ENCODE data around the gene HCFC1R1. TPM values are rescaled to one million over a fixed set of nuclear protein-coding genes. Genes with fewer than 3 reads are reported as not detected.
"Not testable (repeated sequence)": the region's sequence is repeated elsewhere in the genome, so short reads cannot be mapped to it uniquely, and the experiment has no call there.

The HCFC1R1 gene
- total RNA-seq, 1 experiment from 2014 or later: 20.4 TPM

DNA sequence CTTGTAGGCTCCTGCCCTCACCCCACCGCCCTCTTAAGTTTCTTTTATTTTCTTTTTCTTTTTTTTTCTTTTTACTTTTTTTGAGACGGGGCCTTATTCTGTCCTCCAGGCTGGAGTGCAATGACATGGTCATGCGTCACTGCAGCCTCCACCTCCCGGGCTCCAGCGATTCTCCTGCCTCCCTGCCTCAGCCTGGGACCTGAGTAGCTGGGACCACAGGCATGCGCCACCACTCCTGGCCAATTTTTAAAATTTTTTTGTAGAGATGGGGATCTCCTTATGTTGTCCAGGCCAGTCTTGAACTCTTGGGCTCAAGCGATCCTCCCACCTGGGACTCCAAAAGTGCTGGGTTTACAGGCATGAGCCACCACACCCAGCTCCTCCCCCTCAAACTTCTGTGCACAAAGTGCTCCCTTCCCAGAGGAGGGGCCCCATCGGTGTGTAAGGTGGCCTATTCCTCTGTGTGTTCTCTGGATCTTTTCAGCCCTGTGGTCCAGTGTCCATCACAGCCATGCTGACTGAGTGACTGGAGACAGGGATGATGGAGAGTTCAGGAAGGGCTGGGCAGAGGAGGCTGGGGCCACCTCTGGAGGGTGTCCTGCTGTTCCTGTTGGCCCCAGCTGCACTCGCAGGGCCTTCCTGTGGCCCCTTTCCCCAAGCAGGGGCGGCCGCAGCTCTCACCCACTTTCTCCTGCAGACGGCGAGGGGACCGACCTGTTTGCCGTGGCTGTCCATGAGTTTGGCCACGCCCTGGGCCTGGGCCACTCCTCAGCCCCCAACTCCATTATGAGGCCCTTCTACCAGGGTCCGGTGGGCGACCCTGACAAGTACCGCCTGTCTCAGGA lies 32.8 kb upstream of the HCFC1R1 start:
- Mint-ChIP-seq H3K36me3 (ENCODE audit: insufficient read depth, unreplicated experiment) (no peaks in the 10 kb centered on the region), H3K9me3 (ENCODE audit: unreplicated experiment) (no peaks in the 10 kb centered on the region), H3K4me3 (ENCODE audit: unreplicated experiment) (no peak overlapping the region), H3K27ac (ENCODE audit: low read depth, unreplicated experiment) (no peak overlapping the region), H3K27me3 (ENCODE audit: insufficient read depth, unreplicated experiment) (peaks cover 11% of the 10 kb centered on the region), H3K4me1 (ENCODE audit: insufficient read depth, unreplicated experiment) (no peaks in the 10 kb centered on the region)
- TF ChIP-seq, protein P1, sequence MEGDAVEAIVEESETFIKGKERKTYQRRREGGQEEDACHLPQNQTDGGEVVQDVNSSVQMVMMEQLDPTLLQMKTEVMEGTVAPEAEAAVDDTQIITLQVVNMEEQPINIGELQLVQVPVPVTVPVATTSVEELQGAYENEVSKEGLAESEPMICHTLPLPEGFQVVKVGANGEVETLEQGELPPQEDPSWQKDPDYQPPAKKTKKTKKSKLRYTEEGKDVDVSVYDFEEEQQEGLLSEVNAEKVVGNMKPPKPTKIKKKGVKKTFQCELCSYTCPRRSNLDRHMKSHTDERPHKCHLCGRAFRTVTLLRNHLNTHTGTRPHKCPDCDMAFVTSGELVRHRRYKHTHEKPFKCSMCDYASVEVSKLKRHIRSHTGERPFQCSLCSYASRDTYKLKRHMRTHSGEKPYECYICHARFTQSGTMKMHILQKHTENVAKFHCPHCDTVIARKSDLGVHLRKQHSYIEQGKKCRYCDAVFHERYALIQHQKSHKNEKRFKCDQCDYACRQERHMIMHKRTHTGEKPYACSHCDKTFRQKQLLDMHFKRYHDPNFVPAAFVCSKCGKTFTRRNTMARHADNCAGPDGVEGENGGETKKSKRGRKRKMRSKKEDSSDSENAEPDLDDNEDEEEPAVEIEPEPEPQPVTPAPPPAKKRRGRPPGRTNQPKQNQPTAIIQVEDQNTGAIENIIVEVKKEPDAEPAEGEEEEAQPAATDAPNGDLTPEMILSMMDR (IDR thresholded peaks at IDR 0.05; ENCODE audit: unreplicated experiment): no peak
- DNase-seq (ENCODE audit: unreplicated experiment): no peak
- CTCF ChIA-PET: interaction anchor here (0.6 to 2.5 kb wide), 6 partner anchors 9 to 115 kb away, joined by 3 to 11 read pairs (median 3); no protein-coding TSS in a partner anchor
- no TSS peak for BruUV-seq (replicated peaks)
- intact Hi-C loops (cut with micrococcal nuclease): no loop called here
- POLR2A ChIA-PET: interaction anchor here (0.7 kb wide), 1 partner anchor 78 kb away, joined by 3 read pairs; no protein-coding TSS in a partner anchor

DNA sequence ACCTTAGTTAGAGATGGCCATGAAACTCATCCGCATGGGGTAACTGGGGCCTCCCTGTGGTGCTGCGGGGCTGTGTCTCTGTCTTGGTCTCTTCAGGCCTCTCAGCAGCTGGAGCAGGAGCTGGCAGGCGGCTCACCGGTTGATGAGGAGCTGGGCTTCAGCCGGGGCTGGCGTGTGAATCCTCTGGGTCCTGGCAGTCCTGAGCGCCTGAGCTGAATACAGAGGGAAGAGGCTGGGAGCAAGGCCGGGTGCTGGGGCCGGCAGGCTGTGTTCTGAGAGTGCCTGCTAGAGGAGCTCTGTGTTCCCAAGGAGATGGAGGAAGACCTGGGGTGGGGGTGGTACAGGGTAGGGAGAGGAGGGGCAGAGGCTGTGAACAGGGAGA lies 32.0 kb upstream of the HCFC1R1 start:
- H3K9me3 Mint-ChIP-seq (ENCODE audit: unreplicated experiment); H3K27ac Mint-ChIP-seq (ENCODE audit: low read depth, unreplicated experiment); H3K4me1 Mint-ChIP-seq (ENCODE audit: insufficient read depth, unreplicated experiment); intact Hi-C loops (cut with micrococcal nuclease); DNase-seq (ENCODE audit: unreplicated experiment); H3K36me3 Mint-ChIP-seq (ENCODE audit: insufficient read depth, unreplicated experiment); BruUV-seq (replicated peaks); H3K4me3 Mint-ChIP-seq (ENCODE audit: unreplicated experiment): not testable (repeated sequence)
- POLR2A ChIA-PET: interaction anchor here (0.8 kb wide), 1 partner anchor 67 kb away, joined by 3 read pairs; no protein-coding TSS in a partner anchor
- CTCF ChIA-PET: interaction anchor here (0.6 to 1.0 kb wide), 3 partner anchors 24 to 116 kb away, joined by 3 to 5 read pairs (median 3); no protein-coding TSS in a partner anchor
- H3K27me3 Mint-ChIP-seq (ENCODE audit: insufficient read depth, unreplicated experiment): peaks cover 16% of the 10 kb centered on the region

DNA sequence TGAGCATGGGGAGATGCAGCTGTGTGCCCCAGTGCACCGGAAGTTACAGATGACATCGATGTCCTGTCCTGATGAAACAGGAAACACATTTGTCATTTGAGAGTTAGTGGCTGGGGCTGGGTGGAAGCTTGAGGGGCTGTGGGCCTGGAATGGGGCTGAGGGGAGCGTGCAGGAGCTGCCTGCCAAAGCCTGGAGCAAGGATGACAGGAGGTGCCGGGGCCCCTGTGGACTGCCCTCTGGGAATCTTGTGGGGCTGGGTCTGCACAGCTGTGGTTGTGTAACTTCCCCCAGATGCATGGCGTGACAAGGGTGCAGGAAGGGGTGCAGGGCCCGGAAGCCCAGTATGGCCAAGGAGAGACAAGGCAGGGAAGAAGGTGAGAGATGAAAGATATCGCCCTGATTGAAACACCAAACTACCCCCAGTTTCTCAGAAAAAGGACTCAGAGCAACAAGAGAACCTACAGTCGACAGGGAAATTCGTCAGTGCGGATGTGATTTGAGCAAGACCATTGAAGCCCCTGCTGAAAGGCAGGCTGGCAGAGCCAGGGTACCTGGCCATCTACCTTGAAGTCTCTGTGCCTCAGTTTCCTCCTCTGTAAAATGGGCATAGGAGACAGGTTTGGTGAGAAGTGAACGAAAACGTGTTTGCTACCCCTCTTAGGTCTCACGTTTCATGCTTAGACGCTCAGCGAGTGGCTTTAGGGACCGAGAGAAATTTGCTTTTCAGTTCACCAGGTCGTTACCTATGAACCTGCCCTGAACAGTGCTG lies 31.4 kb upstream of the HCFC1R1 start:
- POLR2A ChIA-PET: interaction anchor here (0.8 kb wide), 1 partner anchor 68 kb away, joined by 3 read pairs; no protein-coding TSS in a partner anchor
- no peak for DNase-seq (ENCODE audit: unreplicated experiment)
- CTCF ChIA-PET: interaction anchor here (0.6 to 1.0 kb wide), 2 partner anchors 24 to 117 kb away, joined by 3 to 5 read pairs; no protein-coding TSS in a partner anchor
- Mint-ChIP-seq H3K27me3 (ENCODE audit: insufficient read depth, unreplicated experiment) (peaks cover 22% of the 10 kb centered on the region), H3K27ac (ENCODE audit: low read depth, unreplicated experiment) (no peak overlapping the region), H3K36me3 (ENCODE audit: insufficient read depth, unreplicated experiment) (no peaks in the 10 kb centered on the region), H3K4me3 (ENCODE audit: unreplicated experiment) (no peak overlapping the region), H3K9me3 (ENCODE audit: unreplicated experiment) (no peaks in the 10 kb centered on the region), H3K4me1 (ENCODE audit: insufficient read depth, unreplicated experiment) (no peaks in the 10 kb centered on the region)
- no TSS peak for BruUV-seq (replicated peaks)
- intact Hi-C loops (cut with micrococcal nuclease): no loop called here
- TF ChIP-seq, protein P1 (IDR thresholded peaks at IDR 0.05; ENCODE audit: unreplicated experiment): no peak

DNA sequence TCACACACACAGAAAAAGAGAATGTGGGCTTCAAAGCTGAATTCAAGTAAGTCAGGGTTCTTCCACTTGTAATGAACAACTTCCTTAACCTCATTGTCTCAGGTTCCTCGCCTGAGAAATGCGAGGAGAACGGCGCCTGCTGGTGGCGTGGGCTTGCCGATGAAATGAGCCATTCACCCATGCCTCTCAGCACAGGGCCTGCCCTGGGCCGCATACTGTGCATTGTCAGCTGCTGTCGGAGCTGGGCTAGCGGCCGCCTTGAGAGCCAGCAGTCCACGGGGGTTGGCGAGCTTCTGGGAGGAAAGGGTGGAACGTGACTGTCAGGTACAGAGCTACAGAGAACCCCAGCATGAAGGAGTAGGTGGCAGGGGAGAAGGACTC lies 29.6 kb upstream of the HCFC1R1 start:
- DNase-seq (ENCODE audit: unreplicated experiment); H3K27ac Mint-ChIP-seq (ENCODE audit: low read depth, unreplicated experiment); H3K9me3 Mint-ChIP-seq (ENCODE audit: unreplicated experiment); CTCF ChIA-PET; H3K4me3 Mint-ChIP-seq (ENCODE audit: unreplicated experiment); H3K36me3 Mint-ChIP-seq (ENCODE audit: insufficient read depth, unreplicated experiment); intact Hi-C loops (cut with micrococcal nuclease); BruUV-seq (replicated peaks); H3K4me1 Mint-ChIP-seq (ENCODE audit: insufficient read depth, unreplicated experiment): not testable (repeated sequence)
- POLR2A ChIA-PET: interaction anchor here (0.7 kb wide), 1 partner anchor 11 kb away, joined by 3 read pairs; no protein-coding TSS in a partner anchor
- H3K27me3 Mint-ChIP-seq (ENCODE audit: insufficient read depth, unreplicated experiment): peaks cover 31% of the 10 kb centered on the region

DNA sequence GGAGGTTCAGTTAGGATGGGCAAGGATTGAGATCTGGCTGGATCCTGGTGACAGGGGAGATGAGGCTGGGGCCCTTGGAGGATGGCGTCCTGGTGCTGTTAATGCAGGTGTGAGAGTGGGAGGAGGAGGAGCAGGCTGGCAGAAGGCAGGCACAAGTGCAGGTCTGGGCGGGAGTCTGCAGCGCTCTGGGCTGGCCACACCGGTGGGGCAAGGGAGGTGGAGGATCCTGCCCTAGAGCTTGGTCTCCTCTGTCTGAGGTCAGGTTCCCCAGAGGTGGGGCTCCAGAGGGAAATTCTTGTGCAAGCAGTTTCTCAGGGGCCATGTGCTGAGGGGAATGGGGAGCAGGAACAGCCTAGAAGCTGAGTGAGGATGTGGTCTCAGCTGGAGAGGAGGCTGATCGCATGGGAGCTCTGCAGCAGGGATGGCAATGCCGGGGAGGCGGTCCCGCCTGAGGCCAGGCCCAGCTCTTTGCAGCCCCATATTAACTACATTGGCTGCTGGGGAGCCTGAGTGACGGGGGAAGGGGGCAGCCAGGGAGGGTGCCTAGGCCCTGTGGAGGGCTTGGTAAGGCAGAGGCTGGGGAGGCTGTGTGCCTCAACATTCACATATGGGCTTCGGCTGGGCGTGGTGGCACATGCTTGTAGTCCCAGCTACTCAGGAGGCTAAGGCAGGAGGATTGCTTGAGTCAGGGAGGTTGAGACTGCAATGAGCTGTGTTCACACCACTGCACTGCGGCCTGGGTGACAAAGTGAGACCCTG lies 29.0 kb upstream of the HCFC1R1 start:
- DNase-seq (ENCODE audit: unreplicated experiment); H3K9me3 Mint-ChIP-seq (ENCODE audit: unreplicated experiment); CTCF ChIA-PET; H3K4me3 Mint-ChIP-seq (ENCODE audit: unreplicated experiment); intact Hi-C loops (cut with micrococcal nuclease); H3K27ac Mint-ChIP-seq (ENCODE audit: low read depth, unreplicated experiment); H3K4me1 Mint-ChIP-seq (ENCODE audit: insufficient read depth, unreplicated experiment); H3K36me3 Mint-ChIP-seq (ENCODE audit: insufficient read depth, unreplicated experiment); BruUV-seq (replicated peaks): not testable (repeated sequence)
- POLR2A ChIA-PET: interaction anchor here (0.7 kb wide), 1 partner anchor 11 kb away, joined by 3 read pairs; no protein-coding TSS in a partner anchor
- H3K27me3 Mint-ChIP-seq (ENCODE audit: insufficient read depth, unreplicated experiment): peaks cover 37% of the 10 kb centered on the region
